Activated CD4-positive, alpha-beta T cell treated with anti-CD3 and anti-CD28 coated beads, Interleukin-2, amount 10 ng/mL, durations not matched to agents 24 days and 14 days (primary cell): ENCODE data around the gene COPS6. TPM values are rescaled to one million over a fixed set of nuclear protein-coding genes. Genes with fewer than 3 reads are reported as not detected.

Experiments used
- DNase-seq: peaks from one replicate; pipeline ENCODE4 v3.0.0; 2022
- H3K27ac Mint-ChIP-seq: one replicate; pipeline ENCODE4 v1.8.0; 2022; ENCODE audit warnings: mild to moderate bottlenecking, mixed read lengths
- H3K27me3 Mint-ChIP-seq: one replicate; pipeline ENCODE4 v1.8.0; 2022; ENCODE audit warnings: mixed read lengths
- H3K36me3 Mint-ChIP-seq: one replicate; pipeline ENCODE4 v1.8.0; 2022; ENCODE audit warnings: low read depth, mild to moderate bottlenecking, mixed read lengths
- H3K4me1 Mint-ChIP-seq: one replicate; pipeline ENCODE4 v1.8.0; 2021; ENCODE audit warnings: mixed read lengths
- H3K4me3 Mint-ChIP-seq: one replicate; pipeline ENCODE4 v1.8.0; 2022; ENCODE audit warnings: mild to moderate bottlenecking, moderate library complexity, mixed read lengths
- H3K9me3 Mint-ChIP-seq: one replicate; pipeline ENCODE4 v1.8.0; 2021; ENCODE audit warnings: mixed read lengths
- intact Hi-C: fragments of 100-400 bp; cut with micrococcal nuclease; formaldehyde crosslinking; loops from one replicate; pipeline ENCODE4 v1.15.1; 2023
- total RNA-seq: library from RNA; stranded (reverse); gene quantifications from 2 replicates; pipeline ENCODE4 v1.2.3, GENCODE V29; 2022

The COPS6 gene
- total RNA-seq, 1 donor from 2014 or later: 109 TPM

- Mint-ChIP-seq H3K36me3 (peaks cover 52% of the 10 kb centered on the region), H3K27ac (peak overlapping the region; percentile 94), H3K9me3 (no peaks in the 10 kb centered on the region), H3K4me1 (peaks cover 37% of the 10 kb centered on the region), H3K4me3 (peak overlapping the region; percentile 94), H3K27me3 (no peaks in the 10 kb centered on the region)
- DNase-seq: peak; percentile 97
- intact Hi-C loops: loop anchor here (1.0 to 2.0 kb wide), 8 partner anchors 11 to 752 kb away; partner anchors contain the start of genes CNPY4, LAMTOR4, SLC12A9 and TAF6
These were observed 11.7 kb downstream of the COPS6 start for GRCh38 chr7:100100420-100101015.

- DNase-seq: peak; percentile 99
- H3K27ac Mint-ChIP-seq: peak within 1 kb of the TSS; percentile 94
- H3K27me3 Mint-ChIP-seq: no peaks in the 10 kb centered on the region
- no peaks in the 10 kb centered on the region for H3K9me3 Mint-ChIP-seq
- H3K4me3 Mint-ChIP-seq: peak within 1 kb of the TSS; percentile 94
- peaks cover 46% of the 10 kb centered on the region for H3K36me3 Mint-ChIP-seq
- intact Hi-C loops: loop anchor here (1.0 to 2.0 kb wide), 7 partner anchors 12 to 751 kb away; partner anchors contain the start of genes CNPY4, LAMTOR4, SLC12A9 and TAF6
- H3K4me1 Mint-ChIP-seq: peaks cover 35% of the 10 kb centered on the region
These were observed 12.5 kb downstream of the COPS6 start, which contains the start of the genes AP4M1 and MCM7 for GRCh38 chr7:100101016-100101862. TSS of gene AP4M1 (plus strand) at chr7:100101643. CDS start at chr7:100101715, 72 bp downstream. TSS of gene MCM7 (minus strand) at chr7:100101397. CDS start at chr7:100101294, 103 bp downstream.

- Mint-ChIP-seq H3K27ac (no peak overlapping the region), H3K4me1 (peaks cover 25% of the 10 kb centered on the region), H3K27me3 (no peaks in the 10 kb centered on the region), H3K36me3 (peaks cover 43% of the 10 kb centered on the region), H3K9me3 (no peaks in the 10 kb centered on the region), H3K4me3 (peak overlapping the region; percentile 94)
- intact Hi-C loops: no loop called here
- DNase-seq: no peak
These were observed 14.4 kb downstream of the COPS6 start for GRCh38 chr7:100102950-100103840.

- H3K4me3 Mint-ChIP-seq: no peak overlapping the region
- no peaks in the 10 kb centered on the region for H3K27me3 Mint-ChIP-seq
These were observed 16.8 kb downstream of the COPS6 start for GRCh38 chr7:100105534-100105933.

GRCh38 chr7:100106633-100107032, 17.9 kb downstream of the COPS6 start:
- peaks cover 3% of the 10 kb centered on the region for H3K4me1 Mint-ChIP-seq
- H3K36me3 Mint-ChIP-seq: peaks cover 44% of the 10 kb centered on the region
- no peak for DNase-seq
- no peak overlapping the region for H3K4me3 Mint-ChIP-seq
- no peaks in the 10 kb centered on the region for H3K27me3 Mint-ChIP-seq
- intact Hi-C loops: no loop called here
- H3K27ac Mint-ChIP-seq: no peak overlapping the region
- H3K9me3 Mint-ChIP-seq: no peaks in the 10 kb centered on the region

More at GRCh38 chr7:100105534-100105933, 16.8 kb downstream of the COPS6 start:
- Mint-ChIP-seq H3K36me3 (peaks cover 38% of the 10 kb centered on the region), H3K4me1 (peaks cover 5% of the 10 kb centered on the region), H3K9me3 (no peaks in the 10 kb centered on the region), H3K27ac (no peak overlapping the region)
- intact Hi-C loops: no loop called here
- DNase-seq: no peak

- Mint-ChIP-seq H3K27ac (no peak overlapping the region), H3K9me3 (no peaks in the 10 kb centered on the region), H3K27me3 (no peaks in the 10 kb centered on the region), H3K36me3 (peaks cover 46% of the 10 kb centered on the region), H3K4me1 (peaks cover 3% of the 10 kb centered on the region), H3K4me3 (no peak overlapping the region)
- DNase-seq: no peak
- intact Hi-C loops: no loop called here
These were observed 18.5 kb downstream of the COPS6 start for GRCh38 chr7:100107125-100107737.

DNA sequence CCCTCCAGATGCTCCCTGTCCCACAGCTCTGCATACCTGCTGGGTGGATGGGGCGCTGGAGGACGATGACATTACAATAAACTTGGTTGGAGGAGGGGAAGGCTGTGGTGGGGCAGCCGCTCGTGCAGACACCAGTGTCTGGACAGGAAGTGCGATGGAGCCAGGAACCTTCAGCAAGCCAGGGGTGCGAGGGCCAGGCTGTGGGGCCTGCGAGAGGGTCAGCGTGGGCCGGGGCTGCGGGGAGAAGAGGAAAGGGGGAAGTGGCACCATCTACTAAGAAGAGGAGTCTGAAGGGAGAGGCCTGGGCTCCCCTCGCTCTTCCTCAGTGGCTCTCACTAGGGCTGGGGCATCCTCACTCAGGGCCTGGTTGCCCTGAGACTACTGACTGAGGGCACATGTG, 19.1 kb downstream of the COPS6 start:
- H3K27ac Mint-ChIP-seq: no peak overlapping the region

GRCh38 chr7:100109521-100110163, 20.9 kb downstream of the COPS6 start:
- Mint-ChIP-seq H3K27ac (no peak overlapping the region), H3K4me1 (no peaks in the 10 kb centered on the region), H3K4me3 (no peak overlapping the region), H3K9me3 (no peaks in the 10 kb centered on the region), H3K27me3 (no peaks in the 10 kb centered on the region), H3K36me3 (peaks cover 50% of the 10 kb centered on the region)
- intact Hi-C loops: no loop called here
- no peak for DNase-seq

More for the DNA sequence above, 19.1 kb downstream of the COPS6 start:
- Mint-ChIP-seq H3K36me3 (peaks cover 50% of the 10 kb centered on the region), H3K27me3 (no peaks in the 10 kb centered on the region), H3K9me3 (no peaks in the 10 kb centered on the region), H3K4me1 (no peaks in the 10 kb centered on the region), H3K4me3 (no peak overlapping the region)
- no peak for DNase-seq
- intact Hi-C loops: no loop called here

DNA sequence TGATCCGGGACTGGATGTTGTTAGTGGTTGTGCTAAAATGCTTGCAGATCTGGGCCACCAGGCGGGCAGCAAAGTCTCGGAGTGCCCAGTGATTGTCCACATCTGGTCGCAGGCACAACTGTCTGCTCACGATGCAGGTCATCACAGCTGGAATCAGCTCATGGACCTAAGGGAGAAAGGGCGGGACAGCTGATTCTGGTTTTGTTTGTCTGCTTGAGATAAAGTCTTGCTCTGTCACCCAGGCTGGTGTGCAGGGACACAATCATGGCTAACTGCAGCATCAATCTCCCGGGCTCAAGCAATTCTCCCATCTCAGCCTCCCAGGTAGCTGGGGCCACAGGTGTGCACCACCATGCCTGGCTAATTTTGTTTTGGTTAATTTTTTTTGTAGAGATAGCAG, 22.4 kb downstream of the COPS6 start:
- intact Hi-C loops: no loop called here
- no peak overlapping the region for H3K27ac Mint-ChIP-seq
- DNase-seq: no peak
- H3K36me3 Mint-ChIP-seq: peaks cover 53% of the 10 kb centered on the region
- H3K4me1 Mint-ChIP-seq: peaks cover 2% of the 10 kb centered on the region
- H3K27me3 Mint-ChIP-seq: no peaks in the 10 kb centered on the region
- no peaks in the 10 kb centered on the region for H3K9me3 Mint-ChIP-seq
- no peak overlapping the region for H3K4me3 Mint-ChIP-seq

GRCh38 chr7:100111914-100112313, 23.1 kb downstream of the COPS6 start:
- intact Hi-C loops: no loop called here
- DNase-seq: no peak

GRCh38 chr7:100115026-100115425, 26.3 kb downstream of the COPS6 start:
- intact Hi-C loops: no loop called here
- no peak overlapping the region for H3K27ac Mint-ChIP-seq
- no peak for DNase-seq
- H3K36me3 Mint-ChIP-seq: peaks cover 31% of the 10 kb centered on the region
- H3K4me3 Mint-ChIP-seq: no peak overlapping the region
- H3K9me3 Mint-ChIP-seq: no peaks in the 10 kb centered on the region
- H3K4me1 Mint-ChIP-seq: peaks cover 9% of the 10 kb centered on the region
- no peaks in the 10 kb centered on the region for H3K27me3 Mint-ChIP-seq

More at GRCh38 chr7:100111914-100112313, 23.1 kb downstream of the COPS6 start:
- Mint-ChIP-seq H3K4me1 (peaks cover 2% of the 10 kb centered on the region), H3K27me3 (no peaks in the 10 kb centered on the region), H3K36me3 (peaks cover 50% of the 10 kb centered on the region), H3K27ac (no peak overlapping the region), H3K9me3 (no peaks in the 10 kb centered on the region), H3K4me3 (no peak overlapping the region)

GRCh38 chr7:100118388-100119071, 29.8 kb downstream of the COPS6 start:
- peaks cover 16% of the 10 kb centered on the region for H3K4me1 Mint-ChIP-seq
- DNase-seq: no peak
- H3K27ac Mint-ChIP-seq: peak overlapping the region; percentile 96
- no peaks in the 10 kb centered on the region for H3K9me3 Mint-ChIP-seq
- H3K4me3 Mint-ChIP-seq: peak overlapping the region; percentile 84
- no peaks in the 10 kb centered on the region for H3K27me3 Mint-ChIP-seq
- peaks cover 18% of the 10 kb centered on the region for H3K36me3 Mint-ChIP-seq
- intact Hi-C loops: loop anchor here (1.0 to 2.0 kb wide), 4 partner anchors 9 to 310 kb away; partner anchors contain the start of genes AP4M1, MCM7, MEPCE and ZCWPW1
